T-helper 2 cell treated with Interferon-gamma antibody and Interleukin-4, amounts not matched to agents 5 μg/mL and 100 μg/mL, for 36 hours (primary cell): Measurements from ENCODE around the gene SRA1.

Source experiments
- DNase-seq: peaks from one replicate; pipeline ENCODE4 v3.0.0; 2021; ENCODE audit warnings: low spot score
- H3K27ac Mint-ChIP-seq: one replicate; pipeline ENCODE4 v1.8.0; 2021; ENCODE audit warnings: mild to moderate bottlenecking, mixed read lengths
- H3K27me3 Mint-ChIP-seq: one replicate; pipeline ENCODE4 v1.8.0; 2021; ENCODE audit warnings: low read depth, mixed read lengths
- H3K36me3 Mint-ChIP-seq: one replicate; pipeline ENCODE4 v1.8.0; 2021; ENCODE audit warnings: low read depth, mixed read lengths
- H3K4me1 Mint-ChIP-seq: one replicate; pipeline ENCODE4 v1.8.0; 2021; ENCODE audit warnings: low read depth, mixed read lengths
- H3K4me3 Mint-ChIP-seq: one replicate; pipeline ENCODE4 v1.8.0; 2022; ENCODE audit warnings: mild to moderate bottlenecking, moderate library complexity, mixed read lengths
- H3K9me3 Mint-ChIP-seq: one replicate; pipeline ENCODE4 v1.8.0; 2021; ENCODE audit warnings: mixed read lengths

The SRA1 gene

DNA sequence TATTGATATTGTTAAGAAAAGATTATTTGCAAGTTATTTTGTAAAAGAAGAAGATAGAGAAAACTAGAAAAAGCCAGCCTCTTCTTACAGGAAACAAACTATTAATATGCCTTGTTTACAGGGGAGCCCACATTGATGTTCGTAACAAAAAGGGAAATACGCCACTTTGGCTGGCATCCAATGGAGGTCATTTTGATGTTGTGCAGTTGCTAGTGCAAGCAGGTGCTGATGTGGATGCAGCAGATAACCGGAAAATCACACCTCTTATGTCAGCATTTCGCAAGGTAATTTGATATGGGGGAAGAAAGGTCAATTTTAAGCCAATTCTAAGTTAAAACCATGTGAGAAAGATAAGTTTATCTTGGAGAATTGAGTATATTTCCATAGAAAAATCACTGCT lies 47.4 kb downstream of the SRA1 start:
- H3K36me3 Mint-ChIP-seq = peaks cover 58% of the 10 kb centered on the region
- no peak overlapping the region for H3K27ac Mint-ChIP-seq
- H3K27me3 Mint-ChIP-seq = no peaks in the 10 kb centered on the region
- H3K4me3 Mint-ChIP-seq = no peak overlapping the region
- no peak for DNase-seq
- no peaks in the 10 kb centered on the region for H3K9me3 Mint-ChIP-seq
- H3K4me1 Mint-ChIP-seq = no peaks in the 10 kb centered on the region

GRCh38 chr5:140502834-140503233 lies 54.4 kb downstream of the SRA1 start:
- no peak for DNase-seq
- H3K4me3 Mint-ChIP-seq = no peak overlapping the region
- H3K27ac Mint-ChIP-seq = no peak overlapping the region
- no peaks in the 10 kb centered on the region for H3K4me1 Mint-ChIP-seq
- H3K36me3 Mint-ChIP-seq = peaks cover 26% of the 10 kb centered on the region
- H3K27me3 Mint-ChIP-seq = no peaks in the 10 kb centered on the region
- no peaks in the 10 kb centered on the region for H3K9me3 Mint-ChIP-seq
